Adrenal gland (tissue), 5 donors: Measurements from ENCODE around the gene ZCRB1.

Experiments used
- CTCF ChIP-seq, 6 experiments: fragments of 450-650 bp in 4 of 6; fragments of 200-600 bp in 2 of 6; sonication (generic) in 1 of 6; IDR thresholded peaks; 1 replicate in 5 of 6; 2 replicates in 1 of 6; pipeline versions ENCODE4 v1.5.1 to v1.8.0; 2016 to 2021; ENCODE audit warnings: antibody characterized with exemption in 6 of 6, mild to moderate bottlenecking in 2 of 6, moderate library complexity in 1 of 6
- POLR2A ChIP-seq, 2 donors: fragments of 450-650 bp; IDR thresholded peaks; one replicate each; pipeline ENCODE4 v1.6.1; 2017; ENCODE audit warnings: antibody characterized with exemption in 2 of 2, mild to moderate bottlenecking in 2 of 2, moderate library complexity in 1 of 2
- donor health status: DM: no; HTN: no; CAD: no.

DNA sequence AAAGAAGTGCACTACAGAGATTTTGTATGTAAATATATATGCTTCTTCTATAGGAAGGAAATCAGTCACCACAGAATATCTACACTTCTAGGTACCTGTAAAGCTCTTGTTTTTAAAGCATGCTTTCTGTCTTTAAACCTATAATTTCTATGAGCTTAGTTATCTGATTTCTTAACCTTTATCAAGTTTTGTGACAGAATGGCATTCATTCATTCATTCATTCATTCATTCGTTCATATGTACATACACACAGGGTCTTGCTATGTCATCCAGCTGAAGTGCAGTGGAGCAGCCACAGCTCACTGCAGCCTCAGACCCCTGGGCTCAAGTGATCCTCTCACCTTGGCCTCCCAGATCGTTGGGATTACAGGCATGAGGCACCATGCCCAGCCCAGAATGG lies 16.1 kb upstream of the ZCRB1 start:
- TF ChIP-seq CTCF (IDR thresholded peaks at IDR 0.05): no peak
- TF ChIP-seq POLR2A (IDR thresholded peaks at IDR 0.05): no peak
